Kidney (tissue), 14 donors: ENCODE results near the gene TMX4. TPM values are rescaled to one million over a fixed set of nuclear protein-coding genes. Genes with fewer than 3 reads are reported as not detected.
A peak's percentile ranks its signal among the peaks of the same experiment; 100 is the strongest.

Experiments used
- DNase-seq, 5 donors: peaks; one replicate each; pipeline ENCODE4 v3.0.0-alpha.2; 2013 to 2020
- FAIRE-seq: peaks from 2 replicates; lab custom pipeline; 2012; peaks lifted over from hg19 to GRCh38; lab: Jason Lieb, UNC
- H3K27ac ChIP-seq, 2 donors: one replicate each; pipeline ENCODE4 v1.7.0; 2013; ENCODE audit warnings: low read depth in 2 of 2, low read length in 2 of 2, inconsistent platforms in 1 of 2
- H3K27me3 ChIP-seq: one replicate; pipeline ENCODE4 v1.7.1; 2013; ENCODE audit warnings: low read length, inconsistent platforms; ENCODE audit not compliant: control insufficient read depth, insufficient read depth
- H3K36me3 ChIP-seq, 3 donors: one replicate each; pipeline versions ENCODE4 v1.7.0 to v1.7.1; 2013; ENCODE audit warnings: low read length in 3 of 3, control low read depth in 1 of 3, inconsistent platforms in 1 of 3; ENCODE audit not compliant: insufficient read depth in 3 of 3, control insufficient read depth in 2 of 3
- H3K4me1 ChIP-seq, 3 donors: one replicate each; pipeline versions ENCODE4 v1.7.0 to v1.7.1; 2013; ENCODE audit warnings: low read length in 3 of 3, inconsistent platforms in 1 of 3, low read depth in 1 of 3; ENCODE audit not compliant: control insufficient read depth in 2 of 3, insufficient read depth in 2 of 3
- H3K4me3 ChIP-seq, 3 donors: one replicate each; pipeline versions ENCODE4 v1.7.0 to v1.8.1; 2013; ENCODE audit warnings: low read length in 3 of 3, control low read depth in 1 of 3, inconsistent platforms in 1 of 3
- H3K9ac ChIP-seq, 3 donors: one replicate each; pipeline versions ENCODE4 v1.7.0 to v1.7.1; 2013; ENCODE audit warnings: low read length in 3 of 3, control low read depth in 1 of 3, inconsistent platforms in 1 of 3
- H3K9me3 ChIP-seq, 3 donors: one replicate each; pipeline versions ENCODE4 v1.7.0 to v1.7.1; 2013; ENCODE audit warnings: low read length in 3 of 3, control low read depth in 1 of 3, inconsistent platforms in 1 of 3; ENCODE audit not compliant: control insufficient read depth in 2 of 3, insufficient read depth in 1 of 3
- intact Hi-C: fragments of 100-400 bp; cut with DNase I; formaldehyde crosslinking; loops from one replicate; pipeline ENCODE4 v1.11.1; 2022
- polyA plus RNA-seq: library from polyadenylated mRNA; stranded (reverse); fragments of 350-450 nt; fragmentation: Illumina TruSeq; extraction: RNeasy Lipid Tissue Mini Kit (QIAGEN cat#74804); gene quantifications from one replicate; pipeline ENCODE4 v1.2.3, GENCODE V29; 2014; ENCODE audit warnings: low read depth, low replicate concordance; ENCODE audit not compliant: insufficient read depth
- total RNA-seq: library from RNA; stranded (reverse); fragmentation: NEBNext Ultra II Directional; extraction: Animal tissue kit (Norgen Biotek cat#: 25700); gene quantifications from one replicate; pipeline ENCODE4 v1.2.1, GENCODE V29; 2021
- TF ChIP-seq, protein P1 (sequence below): IDR thresholded peaks from 3 replicates; pipeline ENCODE4 v1.5.1; 2012; ENCODE audit warnings: mild to moderate bottlenecking, moderate library complexity, borderline replicate concordance; ENCODE audit not compliant: insufficient read depth; ENCODE audit errors: extremely low read depth
- donor health status: control.
- donor health status: control.
- donor health status: control.
- donor health status: control.
- donor health status: control.
- donor health status: DM: yes; HTN: yes; CAD: no.
- donor health status: Normal renal cell carcinoma (clear cell type).

Gene TMX4
- total and polyA plus RNA-seq, 2 donors from 2014 or later = 20.7 to 90.8 TPM

DNA sequence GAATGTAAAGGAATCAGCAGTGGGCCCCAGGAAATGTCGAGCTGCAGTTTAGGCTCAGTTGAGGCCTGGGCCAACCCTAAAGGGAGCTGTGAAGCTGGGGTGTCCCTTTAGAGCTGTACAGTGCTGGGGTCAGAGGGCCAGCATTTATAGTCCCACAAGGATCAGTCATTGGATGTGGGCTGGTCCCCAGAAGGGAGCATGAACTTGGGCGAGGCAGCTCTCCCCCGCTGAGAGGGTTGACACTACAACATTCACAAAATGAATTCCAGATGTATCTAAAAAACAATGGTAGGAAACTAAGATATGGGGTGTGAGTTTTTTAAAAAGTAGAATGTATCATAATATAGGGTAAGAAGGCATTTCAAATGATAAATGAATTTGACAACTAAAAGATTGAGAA lies 29.7 kb upstream of the TMX4 start:
- no peaks in the 10 kb centered on the region for H3K36me3 ChIP-seq
- FAIRE-seq (no peak), DNase-seq (no peak)
- H3K27me3 ChIP-seq = no peaks in the 10 kb centered on the region
- H3K4me3 ChIP-seq = no peak overlapping the region
- TF ChIP-seq, protein P1, sequence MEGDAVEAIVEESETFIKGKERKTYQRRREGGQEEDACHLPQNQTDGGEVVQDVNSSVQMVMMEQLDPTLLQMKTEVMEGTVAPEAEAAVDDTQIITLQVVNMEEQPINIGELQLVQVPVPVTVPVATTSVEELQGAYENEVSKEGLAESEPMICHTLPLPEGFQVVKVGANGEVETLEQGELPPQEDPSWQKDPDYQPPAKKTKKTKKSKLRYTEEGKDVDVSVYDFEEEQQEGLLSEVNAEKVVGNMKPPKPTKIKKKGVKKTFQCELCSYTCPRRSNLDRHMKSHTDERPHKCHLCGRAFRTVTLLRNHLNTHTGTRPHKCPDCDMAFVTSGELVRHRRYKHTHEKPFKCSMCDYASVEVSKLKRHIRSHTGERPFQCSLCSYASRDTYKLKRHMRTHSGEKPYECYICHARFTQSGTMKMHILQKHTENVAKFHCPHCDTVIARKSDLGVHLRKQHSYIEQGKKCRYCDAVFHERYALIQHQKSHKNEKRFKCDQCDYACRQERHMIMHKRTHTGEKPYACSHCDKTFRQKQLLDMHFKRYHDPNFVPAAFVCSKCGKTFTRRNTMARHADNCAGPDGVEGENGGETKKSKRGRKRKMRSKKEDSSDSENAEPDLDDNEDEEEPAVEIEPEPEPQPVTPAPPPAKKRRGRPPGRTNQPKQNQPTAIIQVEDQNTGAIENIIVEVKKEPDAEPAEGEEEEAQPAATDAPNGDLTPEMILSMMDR = no peak
- no peaks in the 10 kb centered on the region for H3K9me3 ChIP-seq
- no peak overlapping the region for H3K27ac ChIP-seq
- no peak overlapping the region for H3K9ac ChIP-seq
- H3K4me1 ChIP-seq = no peaks in the 10 kb centered on the region
- intact Hi-C loops = no loop called here

GRCh38 chr20:8045946-8046345 lies 26.4 kb upstream of the TMX4 start:
- H3K27me3 ChIP-seq = no peaks in the 10 kb centered on the region
- TF ChIP-seq, protein P1 = no peak
- no peak overlapping the region for H3K27ac ChIP-seq
- intact Hi-C loops = no loop called here
- H3K4me3 ChIP-seq = no peak overlapping the region
- no peaks in the 10 kb centered on the region for H3K9me3 ChIP-seq
- DNase-seq = no peak
- no peak overlapping the region for H3K9ac ChIP-seq
- FAIRE-seq = no peak
- H3K4me1 ChIP-seq = no peaks in the 10 kb centered on the region
- H3K36me3 ChIP-seq = no peaks in the 10 kb centered on the region

DNA sequence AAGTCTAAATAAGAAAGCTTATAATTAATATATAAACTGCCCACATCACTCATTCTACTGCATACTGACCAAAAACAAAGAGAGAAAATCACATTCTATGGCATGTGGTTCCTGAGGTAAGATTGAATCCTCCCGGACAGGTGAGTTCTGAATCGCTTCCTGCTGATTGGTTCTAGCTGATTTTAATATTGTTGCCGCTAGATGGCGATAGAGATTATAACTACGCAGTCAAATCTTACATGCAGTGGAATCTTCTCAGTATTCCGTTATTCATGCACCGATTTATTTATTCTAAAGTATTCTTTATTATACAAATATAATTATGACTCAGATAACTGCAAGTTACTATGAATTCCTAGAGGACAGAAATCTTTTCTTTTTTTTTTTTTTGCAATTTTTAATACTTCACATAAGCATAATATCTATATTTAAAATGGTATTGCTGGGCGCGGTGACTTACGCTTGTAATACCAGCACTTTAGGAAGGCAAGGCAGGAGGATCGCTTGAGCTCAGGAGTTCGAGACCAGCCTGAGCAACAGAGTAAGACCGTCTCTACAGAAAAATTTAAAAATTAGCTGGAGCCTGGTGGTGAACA lies 24.2 kb upstream of the TMX4 start:
- Histone ChIP-seq H3K4me3 (no peak overlapping the region), H3K4me1 (no peaks in the 10 kb centered on the region), H3K9ac (no peak overlapping the region), H3K36me3 (no peaks in the 10 kb centered on the region), H3K27ac (no peak overlapping the region), H3K27me3 (no peaks in the 10 kb centered on the region), H3K9me3 (no peaks in the 10 kb centered on the region)
- DNase-seq (peak in 2 of 5 donors; percentile 64 to 74), FAIRE-seq (peak; percentile 88)
- intact Hi-C loops = no loop called here
- TF ChIP-seq, protein P1 = peak; percentile 64

DNA sequence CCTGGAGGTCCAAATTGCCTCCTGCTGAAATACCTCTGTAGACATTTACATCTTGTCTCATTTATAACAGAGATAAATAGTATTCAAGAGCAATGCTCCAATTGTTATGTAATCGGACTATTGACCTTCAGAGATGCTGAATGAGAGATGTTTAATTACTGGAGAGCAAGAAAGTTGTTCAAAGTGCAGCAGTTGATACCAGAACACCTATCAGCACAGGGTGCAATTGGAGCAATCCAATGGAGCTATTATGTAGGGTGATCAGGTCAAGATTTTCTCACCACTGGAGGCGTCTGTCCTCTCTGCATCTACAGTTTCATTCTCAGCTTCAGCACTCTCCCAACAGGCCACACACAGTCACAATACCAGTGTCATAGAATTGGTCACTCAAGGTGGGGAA lies 19.5 kb upstream of the TMX4 start:
- no peak for DNase-seq
- no peaks in the 10 kb centered on the region for H3K9me3 ChIP-seq
- H3K27me3 ChIP-seq = no peaks in the 10 kb centered on the region
- intact Hi-C loops = loop anchor here (5.0 kb wide), 1 partner anchor 683 kb away; no protein-coding TSS in a partner anchor
- H3K4me3 ChIP-seq = no peak overlapping the region
- no peak for FAIRE-seq
- H3K9ac ChIP-seq = no peak overlapping the region
- no peaks in the 10 kb centered on the region for H3K4me1 ChIP-seq
- TF ChIP-seq, protein P1 = no peak
- H3K36me3 ChIP-seq = no peaks in the 10 kb centered on the region
- H3K27ac ChIP-seq = no peak overlapping the region
